NB4 (cell line): ENCODE data around the gene ELAC2.

Experiments used
- MYC ChIP-seq: IDR thresholded peaks from 2 replicates; pipeline ENCODE4 v1.6.1; 2011; ENCODE audit warnings: low read depth, low read length
- TF ChIP-seq, protein P1 (sequence below): IDR thresholded peaks from one replicate; pipeline ENCODE4 v1.5.1; 2012; ENCODE audit warnings: low read depth, low read length
- TF ChIP-seq, protein P2 (sequence below): IDR thresholded peaks from 2 replicates; pipeline ENCODE4 v1.6.1; 2011; ENCODE audit warnings: low read depth, low read length

DNA sequence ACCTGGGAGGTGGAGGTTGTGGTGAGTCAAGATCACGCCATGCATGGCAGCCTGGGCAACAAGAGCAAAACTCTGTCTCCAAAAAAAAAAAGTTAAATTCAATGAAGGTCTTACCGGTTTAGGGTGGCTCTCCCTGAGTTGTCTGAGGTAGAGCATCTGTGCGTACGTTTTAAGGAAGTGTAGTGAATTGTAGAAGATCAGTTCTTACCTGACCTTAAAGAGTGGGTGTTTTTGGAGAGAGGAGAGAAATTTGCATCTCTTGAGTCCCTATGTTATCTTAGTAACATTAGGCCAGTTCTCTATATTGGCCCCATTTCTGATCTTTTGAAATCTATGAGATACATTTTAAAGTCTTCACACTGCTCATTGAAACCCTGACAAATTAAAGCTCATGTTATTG, 56.2 kb downstream of the ELAC2 start:
- TF ChIP-seq, protein P1, sequence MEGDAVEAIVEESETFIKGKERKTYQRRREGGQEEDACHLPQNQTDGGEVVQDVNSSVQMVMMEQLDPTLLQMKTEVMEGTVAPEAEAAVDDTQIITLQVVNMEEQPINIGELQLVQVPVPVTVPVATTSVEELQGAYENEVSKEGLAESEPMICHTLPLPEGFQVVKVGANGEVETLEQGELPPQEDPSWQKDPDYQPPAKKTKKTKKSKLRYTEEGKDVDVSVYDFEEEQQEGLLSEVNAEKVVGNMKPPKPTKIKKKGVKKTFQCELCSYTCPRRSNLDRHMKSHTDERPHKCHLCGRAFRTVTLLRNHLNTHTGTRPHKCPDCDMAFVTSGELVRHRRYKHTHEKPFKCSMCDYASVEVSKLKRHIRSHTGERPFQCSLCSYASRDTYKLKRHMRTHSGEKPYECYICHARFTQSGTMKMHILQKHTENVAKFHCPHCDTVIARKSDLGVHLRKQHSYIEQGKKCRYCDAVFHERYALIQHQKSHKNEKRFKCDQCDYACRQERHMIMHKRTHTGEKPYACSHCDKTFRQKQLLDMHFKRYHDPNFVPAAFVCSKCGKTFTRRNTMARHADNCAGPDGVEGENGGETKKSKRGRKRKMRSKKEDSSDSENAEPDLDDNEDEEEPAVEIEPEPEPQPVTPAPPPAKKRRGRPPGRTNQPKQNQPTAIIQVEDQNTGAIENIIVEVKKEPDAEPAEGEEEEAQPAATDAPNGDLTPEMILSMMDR, result no peak
- no peak for TF ChIP-seq MYC
- TF ChIP-seq, protein P2, sequence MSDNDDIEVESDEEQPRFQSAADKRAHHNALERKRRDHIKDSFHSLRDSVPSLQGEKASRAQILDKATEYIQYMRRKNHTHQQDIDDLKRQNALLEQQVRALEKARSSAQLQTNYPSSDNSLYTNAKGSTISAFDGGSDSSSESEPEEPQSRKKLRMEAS, result no peak
